SU-DHL-6 (cell line): ENCODE data around the gene CLIP2.

Source experiments
- H2AFZ ChIP-seq: fragments of 200-600 bp; sonication (generic); 2 replicates; pipeline ENCODE4 v1.6.1; 2014; ENCODE audit warnings: low read depth, mild to moderate bottlenecking, moderate library complexity, mixed read lengths, antibody characterized with exemption, low read length; ENCODE audit not compliant: severe bottlenecking
- H3F3A ChIP-seq: fragments of 200-600 bp; shearing (Covaris generic); 2 replicates; pipeline ENCODE4 v1.6.0; 2016; ENCODE audit warnings: antibody characterized with exemption, mild to moderate bottlenecking; ENCODE audit not compliant: insufficient read depth
- H3K27ac ChIP-seq: fragments of 200-600 bp; sonication (generic); 2 replicates; pipeline ENCODE4 v1.5.1; 2016; ENCODE audit warnings: low read depth, mild to moderate bottlenecking, low read length, moderate library complexity, mixed read lengths
- H3K27me3 ChIP-seq: fragments of 200-600 bp; sonication (generic), shearing (Covaris generic); 2 replicates; pipeline ENCODE4 v1.6.0; 2014; ENCODE audit warnings: mild to moderate bottlenecking, low read length
- H3K36me3 ChIP-seq: fragments of 200-600 bp; sonication (generic); 2 replicates; pipeline ENCODE4 v1.6.1; 2014; ENCODE audit warnings: mild to moderate bottlenecking, low read length, mixed read lengths
- H3K4me2 ChIP-seq: fragments of 300-600, 200-600 bp; shearing (Covaris generic), sonication (generic); 2 replicates; pipeline ENCODE4 v1.6.0; 2014; ENCODE audit warnings: low read length, low read depth, mild to moderate bottlenecking; ENCODE audit not compliant: poor library complexity, severe bottlenecking
- H3K4me3 ChIP-seq: fragments of 200-600 bp; sonication (generic); 2 replicates; pipeline ENCODE4 v1.5.1; 2014; ENCODE audit warnings: antibody characterized with exemption, low read length, mild to moderate bottlenecking, mixed read lengths; ENCODE audit not compliant: insufficient read depth, poor library complexity, severe bottlenecking
- H3K79me2 ChIP-seq: fragments of 200-600 bp; sonication (generic); 2 replicates; pipeline ENCODE4 v1.6.1; 2014; ENCODE audit warnings: mild to moderate bottlenecking, low read length, moderate library complexity; ENCODE audit not compliant: insufficient read depth
- H3K9ac ChIP-seq: fragments of 200-600 bp; sonication (generic); 2 replicates; pipeline ENCODE4 v1.7.0; 2014; ENCODE audit warnings: mild to moderate bottlenecking, low read length
- H3K9me2 ChIP-seq: fragments of 200-600 bp; sonication (generic); replicated peaks from 2 replicates; pipeline ENCODE4 v1.6.1; 2014; ENCODE audit warnings: low read length; ENCODE audit not compliant: insufficient read depth
- H3K9me3 ChIP-seq: fragments of 200-600 bp; sonication (generic); 2 replicates; pipeline ENCODE4 v1.6.1; 2014; ENCODE audit warnings: low read length, mixed read lengths; ENCODE audit not compliant: insufficient read depth
- H4K20me1 ChIP-seq: fragments of 200-600 bp; sonication (generic); 2 replicates; pipeline ENCODE4 v1.6.1; 2014; ENCODE audit warnings: low read depth, mild to moderate bottlenecking, antibody characterized with exemption, low read length, moderate library complexity, mixed read lengths
- CTCF ChIP-seq: fragments of 200-600 bp; sonication (generic); IDR thresholded peaks from one replicate; pipeline ENCODE4 v1.5.1; 2017; ENCODE audit warnings: antibody characterized with exemption, mild to moderate bottlenecking, low read length, moderate library complexity; ENCODE audit not compliant: insufficient read depth, poor library complexity, severe bottlenecking
- EZH2phosphoT487 ChIP-seq: fragments of 200-600 bp; sonication (generic), shearing (Covaris generic); conservative IDR thresholded peaks from 2 replicates; pipeline ENCODE4 v1.6.1; 2018; ENCODE audit warnings: mild to moderate bottlenecking, antibody characterized with exemption, low read length, moderate library complexity, mixed read lengths

Gene CLIP2

GRCh38 chr7:74372511-74373111 is 83.4 kb downstream of the CLIP2 start:
- no peaks in the 10 kb centered on the region for H3F3A ChIP-seq
- H3K4me2 ChIP-seq, result no peak overlapping the region
- H2AFZ ChIP-seq, result no peak overlapping the region

GRCh38 chr7:74373536-74373935 is 84.3 kb downstream of the CLIP2 start:
- no peaks in the 10 kb centered on the region for H4K20me1 ChIP-seq

More at GRCh38 chr7:74372511-74373111, 83.4 kb downstream of the CLIP2 start:
- Histone ChIP-seq H4K20me1 (no peaks in the 10 kb centered on the region), H3K9me2 (no peaks in the 10 kb centered on the region), H3K9ac (no peak overlapping the region), H3K27me3 (no peaks in the 10 kb centered on the region), H3K27ac (no peak overlapping the region), H3K36me3 (no peaks in the 10 kb centered on the region), H3K79me2 (no peaks in the 10 kb centered on the region), H3K9me3 (no peaks in the 10 kb centered on the region), H3K4me3 (no peak overlapping the region)
- TF ChIP-seq EZH2phosphoT487, result no peak
- TF ChIP-seq CTCF, result no peak

GRCh38 chr7:74375726-74376220 is 86.6 kb downstream of the CLIP2 start:
- no peak overlapping the region for H3K27ac ChIP-seq
- no peaks in the 10 kb centered on the region for H3K36me3 ChIP-seq
- H3K9me2 ChIP-seq, result no peaks in the 10 kb centered on the region
- no peak overlapping the region for H3K4me3 ChIP-seq
- H2AFZ ChIP-seq, result no peak overlapping the region
- H3K9me3 ChIP-seq, result no peaks in the 10 kb centered on the region
- H3K4me2 ChIP-seq, result no peak overlapping the region
- TF ChIP-seq EZH2phosphoT487 (no peak), CTCF (no peak)
- H3F3A ChIP-seq, result no peaks in the 10 kb centered on the region
- no peaks in the 10 kb centered on the region for H3K27me3 ChIP-seq
- no peaks in the 10 kb centered on the region for H4K20me1 ChIP-seq
- no peaks in the 10 kb centered on the region for H3K79me2 ChIP-seq
- H3K9ac ChIP-seq, result no peak overlapping the region

More at GRCh38 chr7:74373536-74373935, 84.3 kb downstream of the CLIP2 start:
- Histone ChIP-seq H3F3A (no peaks in the 10 kb centered on the region), H3K36me3 (no peaks in the 10 kb centered on the region), H3K4me3 (no peak overlapping the region), H3K27ac (no peak overlapping the region), H3K27me3 (no peaks in the 10 kb centered on the region), H2AFZ (no peak overlapping the region), H3K9ac (no peak overlapping the region), H3K9me3 (no peaks in the 10 kb centered on the region), H3K4me2 (no peak overlapping the region), H3K9me2 (no peaks in the 10 kb centered on the region), H3K79me2 (no peaks in the 10 kb centered on the region)
- TF ChIP-seq CTCF (no peak), EZH2phosphoT487 (no peak)
